IMR-90 (cell line): ENCODE data around the gene AMT.

ENCODE experiments used
- POLR2A ChIP-seq: IDR thresholded peaks from 2 replicates; pipeline ENCODE4 v1.6.1; 2012; ENCODE audit warnings: mild to moderate bottlenecking, low read depth, low read length
- RAD21 ChIP-seq: IDR thresholded peaks from 2 replicates; pipeline ENCODE4 v1.6.1; 2012; ENCODE audit warnings: low read length, improper control_type of control experiment
- RFX5 ChIP-seq: IDR thresholded peaks from 2 replicates; pipeline ENCODE4 v1.8.0; 2012; ENCODE audit warnings: low read depth, mild to moderate bottlenecking, low read length, moderate library complexity
- TF ChIP-seq, protein P1 (sequence below): conservative IDR thresholded peaks from 2 replicates; pipeline ENCODE4 v1.5.1; 2012; ENCODE audit warnings: mild to moderate bottlenecking, low read depth, low read length, improper control_type of control experiment

- TF ChIP-seq RFX5, result no peak
- TF ChIP-seq RAD21, result no peak
- TF ChIP-seq, protein P1, sequence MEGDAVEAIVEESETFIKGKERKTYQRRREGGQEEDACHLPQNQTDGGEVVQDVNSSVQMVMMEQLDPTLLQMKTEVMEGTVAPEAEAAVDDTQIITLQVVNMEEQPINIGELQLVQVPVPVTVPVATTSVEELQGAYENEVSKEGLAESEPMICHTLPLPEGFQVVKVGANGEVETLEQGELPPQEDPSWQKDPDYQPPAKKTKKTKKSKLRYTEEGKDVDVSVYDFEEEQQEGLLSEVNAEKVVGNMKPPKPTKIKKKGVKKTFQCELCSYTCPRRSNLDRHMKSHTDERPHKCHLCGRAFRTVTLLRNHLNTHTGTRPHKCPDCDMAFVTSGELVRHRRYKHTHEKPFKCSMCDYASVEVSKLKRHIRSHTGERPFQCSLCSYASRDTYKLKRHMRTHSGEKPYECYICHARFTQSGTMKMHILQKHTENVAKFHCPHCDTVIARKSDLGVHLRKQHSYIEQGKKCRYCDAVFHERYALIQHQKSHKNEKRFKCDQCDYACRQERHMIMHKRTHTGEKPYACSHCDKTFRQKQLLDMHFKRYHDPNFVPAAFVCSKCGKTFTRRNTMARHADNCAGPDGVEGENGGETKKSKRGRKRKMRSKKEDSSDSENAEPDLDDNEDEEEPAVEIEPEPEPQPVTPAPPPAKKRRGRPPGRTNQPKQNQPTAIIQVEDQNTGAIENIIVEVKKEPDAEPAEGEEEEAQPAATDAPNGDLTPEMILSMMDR, result no peak
- no peak for TF ChIP-seq POLR2A
These were observed 23.1 kb upstream of the AMT start for GRCh38 chr3:49445391-49445790.
